Activated CD4-positive, alpha-beta T cell treated with anti-CD3 and anti-CD28 coated beads, Interleukin-2, amount 50 U/mL, for 16 hours (primary cell): ENCODE results near the gene MEP1B.
"Not testable (repeated sequence)": the region's sequence is repeated elsewhere in the genome, so short reads cannot be mapped to it uniquely, and the experiment has no call there.

ENCODE experiments used
- DNase-seq: peaks from one replicate; pipeline ENCODE4 v3.0.0-alpha.2; 2020

Gene MEP1B

DNA sequence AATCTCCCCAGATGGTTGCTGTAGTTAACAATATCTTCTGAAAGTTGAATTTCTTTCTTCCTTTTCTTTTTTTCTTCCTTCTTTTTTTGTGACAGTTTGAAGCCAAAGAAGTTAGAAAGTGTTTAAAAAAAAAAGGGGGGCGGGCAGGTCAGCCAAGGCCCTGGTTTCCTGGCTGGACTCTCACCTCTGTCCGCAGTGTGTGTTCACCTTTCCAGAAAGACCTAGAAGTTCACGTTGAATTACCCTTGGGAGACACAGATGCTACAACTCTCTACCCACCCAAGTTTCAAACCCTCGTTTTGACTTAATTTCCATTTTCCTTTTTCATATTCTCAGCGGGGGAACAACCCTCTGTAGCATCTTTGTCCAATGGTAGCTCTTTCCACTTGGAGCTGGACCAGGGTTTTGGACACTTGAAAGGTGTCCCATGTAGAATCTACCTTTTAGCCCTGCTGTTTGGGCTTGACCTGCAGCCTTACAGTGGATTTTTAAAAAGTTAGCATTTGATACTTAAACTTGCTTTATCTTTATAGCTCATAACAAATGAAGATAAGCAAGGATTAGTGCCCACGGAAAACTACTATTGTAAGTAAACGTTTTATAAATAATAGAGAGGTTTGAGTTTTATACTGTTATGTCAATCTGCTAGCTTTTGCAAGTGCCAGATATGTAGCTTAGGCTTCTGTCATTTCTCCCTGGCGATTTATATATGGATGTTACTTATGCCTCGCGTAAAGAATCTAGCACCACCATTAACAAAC lies 20.0 kb downstream of the MEP1B start:
- DNase-seq, result no peak

- DNase-seq, result no peak
Observed at GRCh38 chr18:32213693-32214092, 23.9 kb downstream of the MEP1B start.

GRCh38 chr18:32216390-32216789 lies 26.6 kb downstream of the MEP1B start:
- DNase-seq, result no peak

DNA sequence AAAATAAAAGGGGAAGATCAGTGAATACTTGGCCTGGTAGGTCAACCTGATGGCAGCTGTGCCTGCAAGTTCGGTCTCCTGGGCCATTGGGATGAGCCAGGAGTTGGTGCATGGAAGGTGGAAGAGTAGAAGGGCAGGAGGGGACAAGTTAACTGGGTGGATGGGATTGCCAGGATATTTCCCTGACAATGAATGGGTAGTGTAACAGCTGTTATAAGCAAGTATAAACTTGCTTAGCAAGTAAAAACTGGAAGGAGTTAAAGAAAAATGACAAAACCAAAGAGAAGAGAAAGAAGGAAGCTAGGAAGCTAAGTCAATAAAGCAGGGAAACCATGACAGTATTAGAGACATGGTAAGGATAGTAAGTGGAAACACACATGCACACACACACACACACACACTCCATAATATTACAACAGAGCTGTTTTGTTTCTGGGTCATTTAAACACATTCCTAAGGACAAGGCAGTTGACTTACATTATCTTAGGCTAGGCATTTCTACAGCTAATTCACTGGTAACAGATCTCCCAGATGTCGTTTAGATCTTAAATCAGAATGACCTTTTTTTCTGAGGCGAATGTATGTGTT lies 29.7 kb downstream of the MEP1B start:
- no peak for DNase-seq

GRCh38 chr18:32233348-32233747 lies 43.5 kb downstream of the MEP1B start:
- DNase-seq, result not testable (repeated sequence)

GRCh38 chr18:32237049-32237448 lies 47.2 kb downstream of the MEP1B start:
- DNase-seq, result no peak

DNA sequence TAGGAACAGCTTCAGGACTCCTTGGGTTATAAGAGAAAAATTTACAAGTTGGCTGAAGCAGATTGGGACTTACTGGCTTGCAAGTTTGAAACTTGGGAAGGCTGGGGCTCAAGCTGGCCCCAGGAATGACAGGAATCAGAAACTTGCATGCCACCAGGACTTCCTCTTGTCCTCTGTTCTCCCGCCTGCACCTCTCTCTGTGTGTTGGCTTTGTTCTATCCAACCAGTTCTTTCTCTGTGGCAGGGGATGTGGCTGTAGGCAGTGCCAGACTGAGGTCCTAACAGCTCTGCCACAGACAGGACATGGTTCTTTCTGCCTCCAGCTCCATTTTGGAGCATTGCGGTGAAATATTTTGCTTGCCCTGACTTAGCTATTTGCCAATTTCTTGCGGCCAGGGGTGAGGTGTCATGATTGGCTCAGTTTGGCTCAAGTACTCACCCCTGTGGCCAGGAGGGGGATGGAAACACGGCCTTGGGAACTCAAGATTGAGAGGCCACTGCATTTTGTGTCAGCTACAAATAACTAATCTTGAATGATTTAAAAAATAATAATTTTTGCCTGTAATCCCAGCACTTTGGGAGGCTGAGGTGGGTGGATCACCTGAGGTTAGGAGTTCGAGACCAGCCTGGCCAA lies 48.9 kb downstream of the MEP1B start:
- no peak for DNase-seq

- DNase-seq, result no peak
Observed at GRCh38 chr18:32242395-32242794, 52.6 kb downstream of the MEP1B start.

DNA sequence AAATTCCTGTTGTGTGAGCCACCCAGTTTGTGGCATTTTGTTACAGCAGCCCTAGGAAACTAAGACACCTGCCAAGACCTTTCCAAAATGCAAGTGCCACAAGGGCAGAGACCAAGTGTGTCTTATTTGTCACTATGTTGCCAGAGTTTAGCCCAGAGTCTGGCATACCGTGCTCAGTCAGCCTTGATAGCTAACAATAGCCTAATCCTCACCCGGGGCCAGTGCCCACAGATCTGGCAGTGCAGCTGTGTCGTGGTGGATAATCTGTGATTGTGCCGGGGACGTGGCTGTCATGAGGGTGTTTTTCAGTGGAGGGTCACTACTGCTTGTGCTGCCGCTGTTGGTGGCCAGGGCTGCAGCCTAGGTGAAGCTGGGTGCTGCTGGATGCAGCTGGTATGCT lies 53.5 kb downstream of the MEP1B start:
- DNase-seq, result no peak

DNA sequence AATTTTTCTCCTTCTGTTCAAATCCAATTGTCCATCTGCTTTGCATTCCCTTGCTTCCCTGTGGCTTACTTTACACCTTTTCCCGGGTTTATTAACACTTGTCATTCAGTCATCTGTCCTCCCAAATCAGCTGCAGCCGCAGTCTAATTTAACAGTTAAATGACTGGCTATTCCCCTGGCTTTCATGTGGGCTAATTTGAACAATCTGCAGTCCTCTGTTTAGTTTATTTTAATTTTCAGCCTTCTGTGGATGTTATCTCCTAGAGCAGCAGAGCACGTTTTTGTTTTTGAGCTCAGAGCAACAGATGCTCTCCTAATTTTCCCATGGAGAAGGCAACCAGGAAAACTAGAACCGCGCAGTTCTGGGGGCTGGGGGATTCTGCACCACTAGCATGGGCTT lies 55.0 kb downstream of the MEP1B start:
- DNase-seq, result no peak

DNA sequence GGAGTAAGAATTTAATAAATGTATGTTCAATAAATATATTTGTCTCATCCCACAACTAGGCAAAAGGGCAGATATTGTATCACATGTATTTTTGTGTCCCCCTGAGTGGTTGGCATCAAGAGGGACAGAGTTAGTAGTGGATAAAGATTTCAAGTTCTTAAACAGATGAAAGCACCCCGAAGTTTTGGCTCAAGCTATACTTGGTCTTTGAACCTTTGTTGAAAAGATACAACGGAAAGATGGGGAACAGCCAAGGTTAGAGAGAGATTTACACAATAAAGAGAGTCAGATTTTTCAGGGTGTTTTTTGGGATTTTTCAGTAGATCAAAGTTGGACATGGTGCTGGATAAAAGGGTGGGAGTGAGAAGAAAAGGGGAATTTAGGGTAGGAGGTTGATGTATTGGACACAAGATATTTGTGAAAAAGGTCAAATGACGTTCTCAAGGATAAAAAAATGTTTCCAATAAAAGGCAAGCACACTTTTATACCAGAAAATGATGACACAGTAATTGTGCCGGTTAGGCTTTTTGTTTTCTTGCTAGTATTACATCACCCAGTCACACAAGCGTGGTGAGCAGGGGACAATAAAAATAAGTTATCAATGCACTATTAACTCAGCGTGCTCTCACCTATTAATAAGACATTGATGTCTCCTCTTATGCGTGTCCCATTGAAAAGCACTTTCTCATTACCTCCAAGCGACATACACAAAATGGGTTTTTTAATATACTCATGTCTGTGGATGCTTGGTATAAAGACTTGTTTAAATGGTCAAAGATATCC lies 59.5 kb downstream of the MEP1B start:
- DNase-seq, result no peak

DNA sequence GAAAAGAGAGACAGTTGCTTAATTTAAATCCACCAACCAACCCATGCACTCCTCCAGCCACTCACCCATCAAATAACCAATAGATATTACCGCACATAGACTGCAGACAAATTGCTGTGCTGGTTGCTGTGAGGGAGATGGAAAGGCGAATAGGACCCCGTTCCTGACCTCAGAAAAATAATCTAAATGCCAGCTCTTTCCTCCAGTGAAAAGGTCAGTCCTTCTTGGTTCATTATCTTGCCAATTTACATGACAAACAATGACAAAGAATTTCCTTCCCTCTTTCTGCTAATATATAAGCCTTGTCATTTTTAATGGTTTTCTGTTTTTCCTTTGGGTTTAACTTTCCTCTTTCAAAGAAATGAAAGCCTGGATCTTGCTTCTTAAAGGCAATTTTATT lies 61.6 kb downstream of the MEP1B start:
- no peak for DNase-seq

DNA sequence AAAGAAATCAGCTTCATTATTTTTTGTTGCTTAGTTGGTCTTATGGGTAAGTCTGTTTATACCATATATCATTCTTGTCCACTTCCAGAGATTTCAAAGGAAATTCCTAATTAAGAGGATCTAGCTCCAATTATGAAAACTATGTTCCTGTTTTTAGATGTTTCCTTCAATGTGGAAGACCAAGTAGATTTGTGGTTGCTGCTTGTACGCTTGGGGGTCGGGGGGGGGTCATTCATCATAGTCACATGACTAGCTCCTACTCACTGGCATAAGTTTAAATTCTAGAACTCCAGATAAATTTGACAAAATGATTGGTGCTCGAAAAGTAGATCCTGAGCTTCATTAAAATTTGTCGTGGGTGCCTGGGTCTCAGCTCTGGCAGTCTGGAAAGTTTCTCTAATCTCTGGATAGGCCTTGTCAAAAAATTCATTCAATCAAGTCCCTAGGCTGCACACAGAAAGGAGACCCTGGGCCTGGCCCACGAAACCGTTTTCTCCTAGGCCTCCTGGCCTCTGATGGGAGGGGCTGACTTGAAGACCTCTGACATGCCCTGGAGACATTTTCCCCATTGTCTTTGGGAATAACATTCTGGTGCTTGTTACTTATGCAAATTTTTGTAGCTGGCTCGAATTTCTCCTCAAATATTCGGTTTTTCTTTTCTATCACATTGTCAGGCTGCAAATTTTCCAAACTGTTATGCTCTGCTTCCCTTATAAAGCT lies 62.5 kb downstream of the MEP1B start:
- DNase-seq, result no peak

GRCh38 chr18:32255570-32255969 lies 65.7 kb downstream of the MEP1B start:
- no peak for DNase-seq

DNA sequence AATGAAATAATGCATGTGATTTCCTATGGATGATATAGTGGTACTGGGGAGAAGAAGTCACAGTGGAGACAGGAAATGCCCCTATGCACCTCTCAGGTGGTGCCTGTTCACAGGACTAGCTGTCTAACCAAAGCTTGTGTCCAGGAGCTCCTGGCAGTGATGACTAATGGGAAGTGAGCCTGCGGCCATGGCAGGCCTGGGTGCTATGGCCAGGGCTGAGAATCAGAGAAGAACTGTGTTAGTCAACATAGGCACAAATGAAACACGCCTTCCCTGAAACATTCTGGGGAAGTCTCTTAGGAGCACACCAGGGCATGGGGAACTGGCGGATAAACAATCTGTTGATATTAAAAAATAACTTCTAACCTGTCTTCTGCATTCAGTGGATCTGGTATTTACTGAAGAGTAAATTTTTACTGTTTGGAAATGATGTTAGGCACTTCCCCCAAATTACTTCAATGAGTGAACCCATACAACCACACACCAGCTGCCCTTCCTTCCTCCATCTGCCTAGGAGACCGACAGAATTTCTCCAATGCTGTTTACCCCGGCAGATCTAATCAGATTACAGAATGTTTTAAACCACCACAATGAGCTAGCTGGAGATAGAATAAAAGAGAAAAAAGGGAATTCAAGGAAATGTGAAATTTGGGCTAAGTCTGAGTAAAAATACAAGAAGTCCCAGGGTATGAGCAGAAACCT lies 67.4 kb downstream of the MEP1B start:
- DNase-seq, result no peak

DNA sequence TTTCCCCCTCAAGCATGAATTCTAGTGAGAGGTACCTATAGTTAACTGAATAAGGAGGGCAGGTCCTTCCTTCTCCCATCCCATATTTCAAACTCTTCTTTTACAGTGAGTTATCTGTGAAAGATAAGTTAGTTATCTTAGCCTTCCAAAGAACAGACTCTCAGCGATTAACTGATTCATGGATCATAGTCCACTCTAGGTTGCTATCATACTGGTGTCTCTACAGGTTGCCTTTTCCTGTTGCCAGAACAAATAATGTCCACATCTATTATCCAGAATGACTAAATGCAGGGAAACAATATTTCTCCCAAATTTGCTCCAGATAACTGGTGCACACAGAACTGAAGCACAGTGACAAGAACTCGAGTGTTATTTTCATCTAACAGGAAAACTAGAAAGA lies 68.3 kb downstream of the MEP1B start:
- no peak for DNase-seq

- DNase-seq, result no peak
Observed at GRCh38 chr18:32258558-32259204, 68.8 kb downstream of the MEP1B start.

GRCh38 chr18:32259553-32259952 lies 69.7 kb downstream of the MEP1B start:
- no peak for DNase-seq

- DNase-seq, result no peak
Observed at GRCh38 chr18:32261003-32261402, 71.2 kb downstream of the MEP1B start.

DNA sequence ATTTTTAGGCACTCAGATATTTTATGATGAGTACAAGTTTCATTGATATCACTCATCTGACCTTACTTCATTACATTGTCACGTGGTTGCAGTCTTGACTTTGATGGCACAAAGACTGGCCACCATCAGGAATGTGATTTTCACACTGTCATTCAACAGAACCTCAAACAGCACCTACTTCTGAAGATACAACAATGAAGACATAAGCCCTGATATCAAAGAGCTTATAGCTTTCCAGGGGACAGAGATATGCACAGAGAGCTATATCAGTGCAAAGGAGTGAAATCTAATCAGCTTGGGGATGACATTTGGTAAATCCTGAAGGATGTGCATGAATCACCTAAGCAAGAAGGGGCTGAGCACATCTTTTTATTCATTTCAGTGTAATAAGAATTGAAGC lies 72.3 kb downstream of the MEP1B start:
- DNase-seq, result no peak

- no peak for DNase-seq
Observed at GRCh38 chr18:32264401-32264800, 74.6 kb downstream of the MEP1B start.

DNA sequence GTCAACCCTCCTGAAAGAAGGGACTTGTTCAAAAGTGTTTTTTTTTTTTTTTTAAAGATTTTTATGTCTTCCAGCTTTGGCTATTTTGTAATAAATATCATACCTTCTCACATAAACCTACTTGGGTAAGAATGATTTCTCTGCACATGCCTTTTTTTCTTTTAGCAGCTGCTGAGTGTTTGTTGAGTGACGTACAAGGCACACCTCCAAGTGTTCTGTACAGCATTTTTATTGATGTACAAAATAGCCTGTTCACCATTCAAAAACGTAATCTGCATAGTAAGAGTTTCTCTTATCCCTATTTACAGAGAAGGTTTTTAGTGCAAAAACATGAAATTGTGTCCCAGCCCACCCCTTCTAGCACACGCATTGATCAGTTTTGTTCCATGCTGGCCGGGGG lies 77.6 kb downstream of the MEP1B start:
- no peak for DNase-seq
